Activated naive CD8-positive, alpha-beta T cell treated with anti-CD3 and anti-CD28 coated beads, Interleukin-2, amount 50 U/mL, for 24 hours (primary cell): Measurements from ENCODE around the gene PCBP3.
"Not testable (repeated sequence)": the region's sequence is repeated elsewhere in the genome, so short reads cannot be mapped to it uniquely, and the experiment has no call there.

Experiments used
- ATAC-seq: fragments of 150-1000 bp; cut with Tn5 transposase; one replicate; pipeline ENCODE4 v1.10.0; 2021
- DNase-seq: peaks from one replicate; pipeline ENCODE4 v3.0.0; 2021
- H3K27ac Mint-ChIP-seq: one replicate; pipeline ENCODE4 v1.8.0; 2021; ENCODE audit warnings: mild to moderate bottlenecking, mixed read lengths
- H3K27me3 Mint-ChIP-seq: one replicate; pipeline ENCODE4 v1.8.0; 2021; ENCODE audit warnings: mixed read lengths
- H3K36me3 Mint-ChIP-seq: one replicate; pipeline ENCODE4 v1.8.0; 2021; ENCODE audit warnings: low read depth, mixed read lengths
- H3K4me1 Mint-ChIP-seq: one replicate; pipeline ENCODE4 v1.8.0; 2021; ENCODE audit warnings: mixed read lengths
- H3K4me3 Mint-ChIP-seq: one replicate; pipeline ENCODE4 v1.8.0; 2021; ENCODE audit warnings: mild to moderate bottlenecking, moderate library complexity, mixed read lengths
- H3K9me3 Mint-ChIP-seq: one replicate; pipeline ENCODE4 v1.8.0; 2021; ENCODE audit warnings: mixed read lengths

PCBP3 gene

GRCh38 chr21:45875881-45876280 lies 232.4 kb downstream of the PCBP3 start:
- peaks cover 9% of the 10 kb centered on the region for H3K27me3 Mint-ChIP-seq

GRCh38 chr21:45876381-45877170 lies 233.1 kb downstream of the PCBP3 start:
- H3K36me3 Mint-ChIP-seq = no peaks in the 10 kb centered on the region
- DNase-seq (no peak), ATAC-seq (no peak)
- H3K27me3 Mint-ChIP-seq = peaks cover 9% of the 10 kb centered on the region
- no peak overlapping the region for H3K4me3 Mint-ChIP-seq
- H3K4me1 Mint-ChIP-seq = peaks cover 18% of the 10 kb centered on the region
- no peaks in the 10 kb centered on the region for H3K9me3 Mint-ChIP-seq
- H3K27ac Mint-ChIP-seq = no peak overlapping the region

More at GRCh38 chr21:45875881-45876280, 232.4 kb downstream of the PCBP3 start:
- Mint-ChIP-seq H3K4me1 (peaks cover 12% of the 10 kb centered on the region), H3K27ac (no peak overlapping the region), H3K4me3 (no peak overlapping the region), H3K9me3 (no peaks in the 10 kb centered on the region), H3K36me3 (no peaks in the 10 kb centered on the region)
- ATAC-seq = no peak
- no peak for DNase-seq

GRCh38 chr21:45877171-45877438 lies 233.6 kb downstream of the PCBP3 start:
- no peak for ATAC-seq
- no peak for DNase-seq
- Mint-ChIP-seq H3K9me3 (no peaks in the 10 kb centered on the region), H3K27ac (no peak overlapping the region), H3K4me1 (peaks cover 22% of the 10 kb centered on the region), H3K27me3 (peaks cover 9% of the 10 kb centered on the region), H3K36me3 (no peaks in the 10 kb centered on the region), H3K4me3 (no peak overlapping the region)

GRCh38 chr21:45877821-45878469 lies 234.4 kb downstream of the PCBP3 start:
- Mint-ChIP-seq H3K9me3 (no peaks in the 10 kb centered on the region), H3K27me3 (peaks cover 9% of the 10 kb centered on the region), H3K36me3 (no peaks in the 10 kb centered on the region), H3K4me1 (peaks cover 30% of the 10 kb centered on the region), H3K4me3 (no peak overlapping the region), H3K27ac (no peak overlapping the region)
- no peak for ATAC-seq
- no peak for DNase-seq

GRCh38 chr21:45880097-45881068 lies 236.9 kb downstream of the PCBP3 start:
- ATAC-seq = peak; percentile 88
- Mint-ChIP-seq H3K27ac (no peak overlapping the region), H3K36me3 (no peaks in the 10 kb centered on the region), H3K9me3 (no peaks in the 10 kb centered on the region), H3K27me3 (peaks cover 14% of the 10 kb centered on the region), H3K4me3 (no peak overlapping the region), H3K4me1 (peaks cover 47% of the 10 kb centered on the region)
- peak; percentile 77 for DNase-seq

- Mint-ChIP-seq H3K4me3 (no peak overlapping the region), H3K4me1 (peaks cover 70% of the 10 kb centered on the region), H3K36me3 (peaks cover 4% of the 10 kb centered on the region), H3K27me3 (peaks cover 14% of the 10 kb centered on the region), H3K27ac (no peak overlapping the region), H3K9me3 (peaks cover 5% of the 10 kb centered on the region)
- DNase-seq (no peak), ATAC-seq (no peak)
Observed at GRCh38 chr21:45882645-45883044, 239.1 kb downstream of the PCBP3 start.

- Mint-ChIP-seq H3K4me1 (peaks cover 73% of the 10 kb centered on the region), H3K4me3 (no peak overlapping the region), H3K27ac (no peak overlapping the region), H3K36me3 (peaks cover 4% of the 10 kb centered on the region), H3K27me3 (peaks cover 14% of the 10 kb centered on the region), H3K9me3 (peaks cover 5% of the 10 kb centered on the region)
- no peak for DNase-seq
- no peak for ATAC-seq
Observed at GRCh38 chr21:45883090-45883489, 239.6 kb downstream of the PCBP3 start.

GRCh38 chr21:45885597-45885929 lies 242.0 kb downstream of the PCBP3 start:
- Mint-ChIP-seq H3K4me3 (peak overlapping the region; percentile 58), H3K36me3 (peaks cover 4% of the 10 kb centered on the region), H3K9me3 (peaks cover 5% of the 10 kb centered on the region), H3K27me3 (peaks cover 15% of the 10 kb centered on the region), H3K27ac (peak overlapping the region; percentile 89), H3K4me1 (peaks cover 80% of the 10 kb centered on the region)
- ATAC-seq (no peak), DNase-seq (no peak)

GRCh38 chr21:45885930-45886601 lies 242.5 kb downstream of the PCBP3 start:
- peak overlapping the region; percentile 89 for H3K27ac Mint-ChIP-seq
- H3K4me3 Mint-ChIP-seq = peak overlapping the region; percentile 58
- H3K36me3 Mint-ChIP-seq, H3K9me3 Mint-ChIP-seq: not testable (repeated sequence)
- peaks cover 14% of the 10 kb centered on the region for H3K27me3 Mint-ChIP-seq
- peaks cover 78% of the 10 kb centered on the region for H3K4me1 Mint-ChIP-seq
- ATAC-seq (peak; percentile 44), DNase-seq (peak; percentile 38)

- DNase-seq = peak; percentile 29
- Mint-ChIP-seq H3K27me3 (peaks cover 14% of the 10 kb centered on the region), H3K36me3 (peaks cover 4% of the 10 kb centered on the region), H3K4me3 (peak overlapping the region; percentile 58), H3K27ac (peak overlapping the region; percentile 89), H3K4me1 (peaks cover 78% of the 10 kb centered on the region), H3K9me3 (peaks cover 5% of the 10 kb centered on the region)
- peak; percentile 58 for ATAC-seq
Observed at GRCh38 chr21:45886610-45887026, 243.1 kb downstream of the PCBP3 start.

GRCh38 chr21:45887120-45887611 lies 243.6 kb downstream of the PCBP3 start:
- H3K27ac Mint-ChIP-seq = peak overlapping the region; percentile 60
- peaks cover 4% of the 10 kb centered on the region for H3K36me3 Mint-ChIP-seq
- H3K9me3 Mint-ChIP-seq = peaks cover 5% of the 10 kb centered on the region
- peaks cover 79% of the 10 kb centered on the region for H3K4me1 Mint-ChIP-seq
- peak overlapping the region; percentile 40 for H3K4me3 Mint-ChIP-seq
- ATAC-seq = no peak
- H3K27me3 Mint-ChIP-seq = peaks cover 14% of the 10 kb centered on the region
- no peak for DNase-seq

- no peak for DNase-seq
- Mint-ChIP-seq H3K36me3 (peaks cover 4% of the 10 kb centered on the region), H3K27ac (no peak overlapping the region), H3K9me3 (peaks cover 5% of the 10 kb centered on the region), H3K27me3 (peaks cover 14% of the 10 kb centered on the region), H3K4me3 (no peak overlapping the region), H3K4me1 (peaks cover 74% of the 10 kb centered on the region)
- no peak for ATAC-seq
Observed at GRCh38 chr21:45887788-45888187, 244.3 kb downstream of the PCBP3 start.

- H3K4me1 Mint-ChIP-seq = peaks cover 71% of the 10 kb centered on the region
- peaks cover 4% of the 10 kb centered on the region for H3K36me3 Mint-ChIP-seq
- H3K4me3 Mint-ChIP-seq = no peak overlapping the region
- H3K9me3 Mint-ChIP-seq = peaks cover 5% of the 10 kb centered on the region
- peaks cover 14% of the 10 kb centered on the region for H3K27me3 Mint-ChIP-seq
- DNase-seq (no peak), ATAC-seq (no peak)
- H3K27ac Mint-ChIP-seq = no peak overlapping the region
Observed at GRCh38 chr21:45888386-45889009, 245.0 kb downstream of the PCBP3 start.

GRCh38 chr21:45889256-45889655 lies 245.7 kb downstream of the PCBP3 start:
- Mint-ChIP-seq H3K4me3 (no peak overlapping the region), H3K9me3 (peaks cover 5% of the 10 kb centered on the region), H3K4me1 (peaks cover 67% of the 10 kb centered on the region), H3K27ac (no peak overlapping the region), H3K36me3 (peaks cover 4% of the 10 kb centered on the region), H3K27me3 (peaks cover 12% of the 10 kb centered on the region)
- DNase-seq (no peak), ATAC-seq (no peak)
